Hepatocyte (in vitro differentiated cells): ENCODE data around the gene ZNF785. TPM values are rescaled to one million over a fixed set of nuclear protein-coding genes. Genes with fewer than 3 reads are reported as not detected.

ENCODE experiments used
- DNase-seq: peaks from one replicate; pipeline ENCODE4 v3.0.0-alpha.2; 2016; ENCODE audit warnings: low spot score
- H2AFZ ChIP-seq: fragments of 200-600 bp; sonication (generic); 2 replicates; pipeline ENCODE4 v1.6.0; 2016; ENCODE audit warnings: antibody characterized with exemption, mild to moderate bottlenecking
- H3K27ac ChIP-seq: fragments of 200-600 bp; sonication (generic); 2 replicates; pipeline ENCODE4 v1.5.1; 2016; ENCODE audit warnings: mild to moderate bottlenecking
- H3K27me3 ChIP-seq: fragments of 200-600 bp; sonication (generic); 2 replicates; pipeline ENCODE4 v1.6.1; 2016
- H3K36me3 ChIP-seq: fragments of 200-600 bp; sonication (generic); replicated peaks from 2 replicates; pipeline ENCODE4 v1.5.1; 2016; ENCODE audit warnings: low read depth; ENCODE audit not compliant: insufficient read depth
- H3K4me1 ChIP-seq: fragments of 200-600 bp; sonication (generic); 2 replicates; pipeline ENCODE4 v1.5.1; 2016; ENCODE audit warnings: mild to moderate bottlenecking, moderate library complexity; ENCODE audit not compliant: insufficient read depth
- H3K4me2 ChIP-seq: fragments of 200-600 bp; sonication (generic); 2 replicates; pipeline ENCODE4 v1.6.0; 2016
- H3K4me3 ChIP-seq: fragments of 200-600 bp; sonication (generic); 2 replicates; pipeline ENCODE4 v1.5.1; 2016; ENCODE audit warnings: mild to moderate bottlenecking
- H3K79me2 ChIP-seq: fragments of 200-600 bp; sonication (generic); 2 replicates; pipeline ENCODE4 v1.6.0; 2017; ENCODE audit warnings: mild to moderate bottlenecking
- H3K9me2 ChIP-seq: fragments of 200-600 bp; sonication (generic); replicated peaks from 2 replicates; pipeline ENCODE4 v1.6.0; 2017; ENCODE audit warnings: mild to moderate bottlenecking; ENCODE audit not compliant: insufficient read depth
- H3K9me3 ChIP-seq: fragments of 200-600 bp; sonication (generic); 2 replicates; pipeline ENCODE4 v1.5.1; 2016; ENCODE audit warnings: low read depth, mild to moderate bottlenecking
- H4K20me1 ChIP-seq: fragments of 200-600 bp; sonication (generic); 2 replicates; pipeline ENCODE4 v1.6.0; 2016; ENCODE audit warnings: mild to moderate bottlenecking; ENCODE audit not compliant: insufficient read depth, poor library complexity, severe bottlenecking
- CTCF ChIP-seq: fragments of 200-600 bp; sonication (generic); IDR thresholded peaks from 2 replicates; pipeline ENCODE4 v1.5.1; 2016; ENCODE audit warnings: antibody characterized with exemption, mild to moderate bottlenecking; ENCODE audit not compliant: poor library complexity
- EZH2 ChIP-seq: fragments of 200-600 bp; sonication (generic); IDR thresholded peaks from 2 replicates; pipeline ENCODE4 v1.6.1; 2016; ENCODE audit warnings: antibody characterized with exemption, mild to moderate bottlenecking, borderline replicate concordance
- EZH2phosphoT487 ChIP-seq: fragments of 200-600 bp; sonication (generic); IDR thresholded peaks from one replicate; pipeline ENCODE4 v1.6.1; 2018; ENCODE audit warnings: antibody characterized with exemption, mild to moderate bottlenecking, low read depth, moderate library complexity; ENCODE audit not compliant: unreplicated experiment, severe bottlenecking
- WGBS: methylation state at CpG from one replicate; pipeline ENCODE4 v1.1.6; 2016; ENCODE audit warnings: low lambda C conversion rate; ENCODE audit errors: missing lambda C conversion rate; 5-methylcytosine and 5-hydroxymethylcytosine counted together
- polyA plus RNA-seq: library from polyadenylated mRNA; unstranded; fragments of >200 nt; fragmentation: Nextera tagmentation; extraction: Ambion mirVana; gene quantifications from 2 replicates; pipeline ENCODE4 v1.2.1, GENCODE V29; 2016
- total RNA-seq: library from RNA; depleted of rRNA; stranded (reverse); fragments of >200 nt; gene quantifications from 2 replicates; pipeline ENCODE4 v1.2.3, GENCODE V29; 2014

ZNF785 gene
- total and polyA plus RNA-seq, 2 experiments from 2014 or later, result 10.0 to 11.7 TPM

- no peak overlapping the region for H3K27ac ChIP-seq
- no peaks in the 10 kb centered on the region for H4K20me1 ChIP-seq
- TF ChIP-seq EZH2, result no peak
- TF ChIP-seq CTCF, result no peak
- no peak for TF ChIP-seq EZH2phosphoT487
- no peak overlapping the region for H3K4me2 ChIP-seq
- H3K9me3 ChIP-seq, result no peaks in the 10 kb centered on the region
- no peak overlapping the region for H2AFZ ChIP-seq
- peaks cover 4% of the 10 kb centered on the region for H3K4me1 ChIP-seq
- 96% methylated on average over 15 of the region's 15 CpGs for WGBS
- no peaks in the 10 kb centered on the region for H3K27me3 ChIP-seq
- H3K9me2 ChIP-seq, result no peaks in the 10 kb centered on the region
- DNase-seq, result no peak
- no peak overlapping the region for H3K4me3 ChIP-seq
- H3K79me2 ChIP-seq, result peaks cover 23% of the 10 kb centered on the region
- no peaks in the 10 kb centered on the region for H3K36me3 ChIP-seq
These were observed 19.7 kb upstream of the ZNF785 start for GRCh38 chr16:30605158-30605557.

GRCh38 chr16:30604316-30604947 lies 18.9 kb upstream of the ZNF785 start:
- Histone ChIP-seq H3K27me3 (no peaks in the 10 kb centered on the region), H3K4me1 (peaks cover 4% of the 10 kb centered on the region), H2AFZ (no peak overlapping the region), H3K79me2 (peaks cover 23% of the 10 kb centered on the region), H3K36me3 (no peaks in the 10 kb centered on the region), H3K4me2 (no peak overlapping the region), H3K9me2 (no peaks in the 10 kb centered on the region), H3K9me3 (no peaks in the 10 kb centered on the region), H3K27ac (no peak overlapping the region), H3K4me3 (no peak overlapping the region), H4K20me1 (no peaks in the 10 kb centered on the region)
- WGBS, result 97% methylated on average over 49 of the region's 49 CpGs
- TF ChIP-seq EZH2phosphoT487 (no peak), EZH2 (no peak), CTCF (no peak)
- DNase-seq, result no peak

- H3K27ac ChIP-seq, result no peak overlapping the region
- H3K4me2 ChIP-seq, result no peak overlapping the region
- peak; percentile 28 for DNase-seq
- H3K4me3 ChIP-seq, result no peak overlapping the region
- peaks cover 3% of the 10 kb centered on the region for H3K4me1 ChIP-seq
- H2AFZ ChIP-seq, result no peak overlapping the region
- 87% methylated on average over 7 of the region's 7 CpGs for WGBS
- H3K9me2 ChIP-seq, result no peaks in the 10 kb centered on the region
- no peak for TF ChIP-seq EZH2
- TF ChIP-seq EZH2phosphoT487, result no peak
- TF ChIP-seq CTCF, result no peak
- no peaks in the 10 kb centered on the region for H3K9me3 ChIP-seq
- no peaks in the 10 kb centered on the region for H3K36me3 ChIP-seq
- H3K27me3 ChIP-seq, result no peaks in the 10 kb centered on the region
- peaks cover 18% of the 10 kb centered on the region for H3K79me2 ChIP-seq
- no peaks in the 10 kb centered on the region for H4K20me1 ChIP-seq
These were observed 18.4 kb upstream of the ZNF785 start for GRCh38 chr16:30603945-30604315.
